Prostate gland (tissue), 2 donors: Measurements from ENCODE around the gene MYL4. TPM values are rescaled to one million over a fixed set of nuclear protein-coding genes. Genes with fewer than 3 reads are reported as not detected.
A peak's percentile ranks its signal among the peaks of the same experiment; 100 is the strongest.

Experiments used
- DNase-seq: peaks from one replicate; pipeline ENCODE4 v3.0.0-alpha.2; 2019; ENCODE audit warnings: low spot score
- H3K27ac ChIP-seq, 2 donors: fragments of 200-600 bp; sonication (generic); 2 replicates each; pipeline ENCODE4 v1.5.1; 2017 to 2019
- H3K27me3 ChIP-seq: fragments of 200-600 bp; sonication (generic); replicated peaks from 2 replicates; pipeline ENCODE4 v1.5.1; 2019; ENCODE audit not compliant: insufficient read depth
- H3K36me3 ChIP-seq, 2 donors: fragments of 200-600 bp; sonication (generic); 1 replicate in 1 of 2; 2 replicates in 1 of 2; pipeline versions ENCODE4 v1.5.1 to v1.8.1; 2017 to 2019
- H3K4me1 ChIP-seq: fragments of 200-600 bp; sonication (generic); replicated peaks from 2 replicates; pipeline ENCODE4 v1.5.1; 2019
- H3K4me3 ChIP-seq, 2 donors: fragments of 200-600 bp; sonication (generic); 2 replicates each; pipeline ENCODE4 v1.5.1; 2017 to 2019
- H3K9me3 ChIP-seq: fragments of 200-600 bp; sonication (generic); 2 replicates; pipeline ENCODE4 v1.5.1; 2017
- CTCF ChIP-seq, 4 experiments: fragments of 200-600 bp in 2 of 4; fragments of 450-650 bp in 2 of 4; sonication (generic) in 2 of 4; IDR thresholded peaks; 1 replicate in 3 of 4; 2 replicates in 1 of 4; pipeline ENCODE4 v1.5.1; 2016 to 2019; ENCODE audit warnings: antibody characterized with exemption in 4 of 4, mild to moderate bottlenecking in 2 of 4, moderate library complexity in 2 of 4
- POLR2A ChIP-seq: fragments of 450-650 bp; IDR thresholded peaks from one replicate; pipeline ENCODE4 v1.6.1; 2016; ENCODE audit warnings: antibody characterized with exemption, mild to moderate bottlenecking
- POLR2AphosphoS5 ChIP-seq: sonication (generic); formaldehyde crosslinking; IDR thresholded peaks from one replicate; pipeline ENCODE4 v1.6.1; 2017; ENCODE audit warnings: antibody characterized with exemption
- WGBS: methylation state at CpG from one replicate; pipeline ENCODE4 v1.1.5; 2018; 5-methylcytosine and 5-hydroxymethylcytosine counted together
- intact Hi-C: fragments of 100-400 bp; cut with DNase I; formaldehyde crosslinking; loops from one replicate; pipeline ENCODE4 v1.14.2; 2022
- total RNA-seq, 2 donors: library from RNA; depleted of rRNA; stranded (reverse); fragments of >200 nt; gene quantifications; one replicate each; pipeline ENCODE4 v1.1.0, GENCODE V29; 2016

Gene MYL4
- total RNA-seq, 2 donors from 2014 or later: 4.3 TPM; not detected in 1

- H3K9me3 ChIP-seq: no peaks in the 10 kb centered on the region
- no peaks in the 10 kb centered on the region for H3K27me3 ChIP-seq
- H3K27ac ChIP-seq: no peak overlapping the region
- TF ChIP-seq CTCF (IDR thresholded peaks at IDR 0.05) (no peak), POLR2A (no peak), POLR2AphosphoS5 (no peak)
- H3K36me3 ChIP-seq: no peaks in the 10 kb centered on the region
- intact Hi-C loops: loop anchor here (10.0 kb wide), 1 partner anchor 376 kb away; no protein-coding TSS in a partner anchor
- H3K4me3 ChIP-seq: no peak overlapping the region
- H3K4me1 ChIP-seq: no peaks in the 10 kb centered on the region
- no peak for DNase-seq
- WGBS: 96% methylated on average over 28 of the region's 29 CpGs
Measured at GRCh38 chr17:47238321-47239010, 29.3 kb downstream of the MYL4 start.

- intact Hi-C loops: loop anchor here (10.0 kb wide), 1 partner anchor 375 kb away; no protein-coding TSS in a partner anchor
- H3K27ac ChIP-seq: no peak overlapping the region
- no peaks in the 10 kb centered on the region for H3K36me3 ChIP-seq
- TF ChIP-seq CTCF (IDR thresholded peaks at IDR 0.05): no peak
- no peak for TF ChIP-seq POLR2AphosphoS5
- TF ChIP-seq POLR2A: no peak
- H3K4me3 ChIP-seq: no peak overlapping the region
- no peaks in the 10 kb centered on the region for H3K27me3 ChIP-seq
- no peak for DNase-seq
- 71% methylated on average over 7 of the region's 7 CpGs for WGBS
- no peaks in the 10 kb centered on the region for H3K4me1 ChIP-seq
- no peaks in the 10 kb centered on the region for H3K9me3 ChIP-seq
Measured at GRCh38 chr17:47239619-47239966, 30.4 kb downstream of the MYL4 start.

DNA sequence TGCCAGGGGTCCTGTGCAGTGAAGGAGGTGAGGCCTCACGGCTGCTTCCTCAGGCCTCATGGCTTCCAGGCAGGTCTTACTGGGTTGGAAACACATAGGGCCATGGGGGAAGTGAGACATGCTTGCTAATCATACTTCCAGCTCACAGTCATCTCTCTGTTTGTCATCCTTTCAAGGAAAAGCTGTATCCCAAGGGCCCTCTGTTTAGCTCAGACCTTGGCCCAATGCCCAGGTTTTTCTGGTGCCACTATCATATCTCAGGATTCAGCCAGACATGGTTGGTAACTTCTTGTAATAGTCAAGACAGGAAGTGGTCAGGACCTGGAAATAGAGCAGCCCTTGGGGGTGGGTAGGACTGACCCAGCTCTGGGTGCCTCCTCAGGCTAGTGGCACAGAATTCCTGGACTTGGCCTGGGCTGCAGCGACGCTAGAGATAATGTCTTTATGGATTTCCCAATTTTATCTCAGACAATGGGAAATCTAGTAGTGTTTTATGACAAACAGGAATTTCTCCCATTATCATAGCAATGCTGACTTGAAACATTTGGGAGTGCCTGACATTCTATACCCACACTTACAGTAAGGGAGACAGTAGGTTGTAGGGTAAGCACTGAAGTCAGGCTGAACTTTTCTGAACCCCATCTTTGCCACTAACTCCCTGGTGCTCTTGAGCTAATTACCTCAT is 31.0 kb downstream of the MYL4 start:
- Histone ChIP-seq H3K36me3 (no peaks in the 10 kb centered on the region), H3K4me1 (no peaks in the 10 kb centered on the region), H3K4me3 (no peak overlapping the region), H3K27ac (no peak overlapping the region), H3K9me3 (no peaks in the 10 kb centered on the region), H3K27me3 (no peaks in the 10 kb centered on the region)
- intact Hi-C loops: loop anchor here (10.0 kb wide), 1 partner anchor 375 kb away; no protein-coding TSS in a partner anchor
- 53% methylated on average over 3 of the region's 3 CpGs for WGBS
- DNase-seq: peak; percentile 30
- TF ChIP-seq POLR2AphosphoS5: peak; percentile 25
- TF ChIP-seq CTCF (IDR thresholded peaks at IDR 0.05): no peak

DNA sequence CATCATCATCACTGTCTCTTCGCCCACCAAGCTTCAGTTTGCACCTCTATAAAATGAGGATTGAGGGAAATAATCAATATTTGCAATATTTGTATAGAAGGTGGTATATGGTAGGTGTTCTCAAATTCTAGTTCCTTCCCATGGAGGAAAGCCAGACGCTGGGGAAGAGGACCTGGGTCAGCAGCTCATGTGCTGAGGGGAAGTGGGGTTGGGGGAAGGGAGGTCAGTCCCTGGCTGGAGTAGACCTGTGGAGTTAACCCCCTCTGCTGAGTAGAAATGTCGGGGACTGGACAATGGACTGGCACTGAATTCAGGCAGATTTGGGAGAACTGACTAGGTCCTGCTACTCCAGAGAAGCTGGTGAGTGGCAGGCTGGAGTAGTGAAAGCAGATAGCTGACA is 31.7 kb downstream of the MYL4 start:
- Histone ChIP-seq H3K27ac (no peak overlapping the region), H3K27me3 (no peaks in the 10 kb centered on the region), H3K4me1 (no peaks in the 10 kb centered on the region), H3K9me3 (no peaks in the 10 kb centered on the region), H3K4me3 (no peak overlapping the region), H3K36me3 (no peaks in the 10 kb centered on the region)
- WGBS: 77% methylated on average over 3 of the region's 3 CpGs
- intact Hi-C loops: no loop called here
- no peak for TF ChIP-seq CTCF (IDR thresholded peaks at IDR 0.05)
- no peak for TF ChIP-seq POLR2A
- TF ChIP-seq POLR2AphosphoS5: no peak
- DNase-seq: no peak

DNA sequence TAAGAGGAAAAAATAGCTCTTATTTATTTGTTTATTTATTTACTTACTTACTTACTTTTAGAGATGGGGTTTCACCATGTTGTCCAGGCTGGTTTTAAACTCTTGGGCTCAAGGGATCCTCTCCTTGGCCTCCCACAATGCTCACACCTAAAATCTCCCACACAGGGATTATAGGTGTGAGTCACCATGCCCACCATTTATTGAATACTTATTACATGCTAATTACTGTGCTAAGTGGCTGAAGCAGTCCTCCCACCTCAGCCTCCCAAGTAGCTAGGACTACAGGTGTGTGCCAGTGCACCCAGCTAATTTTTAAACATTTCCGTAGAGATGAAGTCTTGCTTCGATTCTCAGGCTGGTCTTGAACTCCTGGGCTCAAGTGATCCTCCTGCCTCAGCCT is 33.5 kb downstream of the MYL4 start:
- 100% methylated on average over 2 of the region's 2 CpGs for WGBS
- intact Hi-C loops: no loop called here
- no peaks in the 10 kb centered on the region for H3K9me3 ChIP-seq
- no peak overlapping the region for H3K27ac ChIP-seq
- DNase-seq: no peak
- TF ChIP-seq POLR2AphosphoS5 (no peak), POLR2A (no peak), CTCF (IDR thresholded peaks at IDR 0.05) (no peak)
- H3K4me3 ChIP-seq: no peak overlapping the region
- H3K27me3 ChIP-seq: no peaks in the 10 kb centered on the region
- H3K36me3 ChIP-seq: no peaks in the 10 kb centered on the region
- no peaks in the 10 kb centered on the region for H3K4me1 ChIP-seq
